Omental fat pad (tissue), 4 donors: ENCODE results near the gene SH3PXD2A. TPM values are rescaled to one million over a fixed set of nuclear protein-coding genes. Genes with fewer than 3 reads are reported as not detected.

Source experiments
- ATAC-seq: fragments of 150-250 bp; one replicate; pipeline ENCODE4 v1.9.1; 2016; ENCODE audit warnings: mild to moderate bottlenecking, moderate library complexity; ENCODE audit not compliant: low FRiP score
- DNase-seq: peaks from one replicate; pipeline ENCODE4 v3.0.0-alpha.2; 2019; ENCODE audit warnings: low spot score
- CTCF ChIP-seq, 3 donors: fragments of 450-650 bp; IDR thresholded peaks; one replicate each; pipeline ENCODE4 v1.5.1; 2016 to 2017; ENCODE audit warnings: antibody characterized with exemption in 3 of 3, mild to moderate bottlenecking in 3 of 3, moderate library complexity in 2 of 3
- total RNA-seq, 4 donors: library from RNA; depleted of rRNA; stranded (reverse); fragments of >200 nt; gene quantifications; one replicate each; pipeline ENCODE4 v1.1.0, GENCODE V29; 2016

Gene SH3PXD2A
- total RNA-seq, 4 donors from 2014 or later: 21.0 to 36.3 (median 22.5) TPM

- ATAC-seq: no peak
These were observed 227.5 kb downstream of the SH3PXD2A start for GRCh38 chr10:103627893-103628292.

GRCh38 chr10:103627111-103627892 is 228.1 kb downstream of the SH3PXD2A start:
- TF ChIP-seq CTCF (IDR thresholded peaks at IDR 0.05): no peak
- ATAC-seq: no peak
- DNase-seq: no peak

More at GRCh38 chr10:103627893-103628292, 227.5 kb downstream of the SH3PXD2A start:
- DNase-seq: no peak
- no peak for TF ChIP-seq CTCF (IDR thresholded peaks at IDR 0.05)

- ATAC-seq (no peak), DNase-seq (no peak)
- TF ChIP-seq CTCF (IDR thresholded peaks at IDR 0.05): no peak
These were observed 229.2 kb downstream of the SH3PXD2A start for GRCh38 chr10:103626178-103626577.

- DNase-seq: no peak
- no peak for ATAC-seq
- TF ChIP-seq CTCF (IDR thresholded peaks at IDR 0.05): no peak
These were observed 232.3 kb downstream of the SH3PXD2A start for GRCh38 chr10:103622935-103623574.

GRCh38 chr10:103622286-103622685 is 233.1 kb downstream of the SH3PXD2A start:
- no peak for ATAC-seq
- DNase-seq: no peak
- TF ChIP-seq CTCF (IDR thresholded peaks at IDR 0.05): no peak

- DNase-seq (no peak), ATAC-seq (no peak)
- TF ChIP-seq CTCF (IDR thresholded peaks at IDR 0.05): no peak
These were observed 233.6 kb downstream of the SH3PXD2A start for GRCh38 chr10:103621783-103622125.
